Measurements from ENCODE around the gene INSYN1.

DNA sequence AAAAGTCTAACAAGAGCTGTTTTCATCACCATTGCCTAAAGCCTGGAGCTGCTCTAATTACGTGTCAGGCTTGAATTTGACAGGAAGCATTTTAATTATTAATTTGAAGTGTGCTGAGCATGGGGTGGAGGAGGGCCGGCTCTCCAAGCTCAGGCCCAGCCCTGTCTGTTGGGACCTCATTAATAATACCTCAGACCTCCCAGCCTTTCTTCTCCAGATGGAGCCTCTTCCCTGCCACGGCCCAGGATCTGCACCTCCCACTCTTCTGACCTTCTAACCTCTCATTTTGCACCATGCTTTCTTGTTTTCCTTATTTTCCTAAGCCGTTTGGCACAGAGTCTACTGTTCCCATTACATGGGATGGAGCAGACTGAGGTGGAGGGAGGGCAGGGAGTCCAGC is 30.0 kb downstream of the INSYN1 start:
- TF ChIP-seq POLR2A (IDR thresholded peaks at IDR 0.05; ENCODE audit: low read length) (no peak), GATA1 (IDR thresholded peaks at IDR 0.05; ENCODE audit: low read depth, low read length) (no peak)
